Stimulated activated CD8-positive, alpha-beta memory T cell treated with anti-CD3 and anti-CD28 coated beads, Interleukin-4, amount 100 ng/mL, for 4 hours (primary cell): ENCODE data around the gene TREML1.
"Not testable (repeated sequence)": the region's sequence is repeated elsewhere in the genome, so short reads cannot be mapped to it uniquely, and the experiment has no call there.

ENCODE experiments used
- DNase-seq, 2 donors: peaks; one replicate each; pipeline ENCODE4 v3.0.0-alpha.2; 2020; ENCODE audit warnings: low read depth in 2 of 2, low spot score in 1 of 2

TREML1 gene, protein sequence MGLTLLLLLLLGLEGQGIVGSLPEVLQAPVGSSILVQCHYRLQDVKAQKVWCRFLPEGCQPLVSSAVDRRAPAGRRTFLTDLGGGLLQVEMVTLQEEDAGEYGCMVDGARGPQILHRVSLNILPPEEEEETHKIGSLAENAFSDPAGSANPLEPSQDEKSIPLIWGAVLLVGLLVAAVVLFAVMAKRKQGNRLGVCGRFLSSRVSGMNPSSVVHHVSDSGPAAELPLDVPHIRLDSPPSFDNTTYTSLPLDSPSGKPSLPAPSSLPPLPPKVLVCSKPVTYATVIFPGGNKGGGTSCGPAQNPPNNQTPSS

GRCh38 chr6:41153992-41154625 lies at the start of gene TREML1:
TSS of gene TREML1 (minus strand) at chr6:41154347. CDS start at chr6:41154288, 59 bp downstream.
- DNase-seq, result no peak

GRCh38 chr6:41201764-41202173 lies 47.6 kb upstream of the TREML1 start:
- DNase-seq, result no peak

DNA sequence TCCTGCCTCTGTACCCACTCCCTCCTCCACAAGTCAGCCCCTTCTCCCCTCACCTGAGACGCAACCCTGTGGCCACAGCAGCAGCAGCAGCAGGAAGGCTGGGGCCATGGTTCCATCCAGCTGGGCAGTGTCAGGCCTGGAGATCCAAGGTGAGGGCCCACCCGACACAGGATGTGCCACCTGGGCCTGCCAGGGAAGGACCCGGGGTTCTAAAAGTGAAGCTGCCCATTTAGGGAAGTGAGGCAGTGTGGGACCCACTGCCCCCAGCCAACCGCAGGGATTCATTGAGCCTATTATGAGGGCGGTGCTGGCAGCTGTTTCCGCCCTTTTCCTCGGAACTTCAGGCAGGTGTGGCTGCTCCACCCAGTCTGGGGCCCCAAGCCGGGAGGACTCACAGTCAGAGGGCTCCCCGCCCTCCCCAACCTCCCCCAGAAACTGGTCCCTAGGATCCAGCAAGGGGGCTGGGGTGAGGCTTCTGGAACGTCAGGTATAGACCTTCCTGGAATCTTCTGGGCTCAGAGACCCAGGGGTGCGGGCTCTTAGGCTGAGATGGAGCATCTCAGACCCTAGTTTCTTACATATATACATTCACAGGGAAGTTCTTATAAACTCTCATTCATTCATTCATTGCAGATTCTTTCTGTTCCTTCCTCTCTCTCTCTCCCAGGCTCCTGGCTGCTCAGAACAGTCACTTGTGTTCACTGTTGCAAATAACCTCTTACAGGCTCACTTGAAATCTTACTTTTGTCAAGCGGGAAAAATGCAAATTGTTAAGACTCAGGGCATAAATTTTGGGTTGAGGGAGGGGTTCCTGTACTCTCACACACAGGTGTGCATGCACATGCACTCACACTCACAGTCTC lies 47.0 kb upstream of the TREML1 start, which contains the start of gene TREML2:
Gene TREML2, minus strand, starts transcription at position 249 of the 863 bp plus-strand sequence. Its CDS starts 141 bp downstream, at position 108.
- DNase-seq, result no peak

DNA sequence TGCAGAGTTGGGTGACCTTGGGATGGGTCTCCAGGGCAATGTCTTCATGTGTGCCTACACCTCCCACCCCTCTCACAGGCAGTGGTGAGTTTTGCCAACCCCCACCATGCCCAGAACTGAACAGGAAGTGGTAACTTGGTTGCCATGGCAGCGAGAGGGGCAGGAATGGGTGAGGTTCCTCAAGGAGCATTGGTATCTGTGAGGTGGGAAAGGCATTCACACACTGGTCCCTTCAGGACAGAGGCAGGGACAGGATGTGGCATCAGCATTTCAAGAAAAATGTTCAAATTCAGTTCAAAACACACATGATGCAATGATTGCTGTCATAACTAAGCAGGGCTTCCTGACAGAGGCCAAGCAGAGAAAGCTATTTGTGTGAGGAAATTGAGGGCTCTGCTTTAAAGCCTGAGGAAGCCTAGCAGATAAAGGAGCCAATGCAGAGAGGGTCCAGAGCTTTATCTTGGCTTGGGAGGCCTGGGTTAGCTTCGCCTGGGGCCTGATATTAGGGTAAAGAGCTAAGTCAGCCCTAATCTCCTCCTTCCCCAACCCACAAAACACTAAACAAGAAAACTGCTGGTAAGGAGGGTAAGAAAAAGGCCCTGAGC lies 46.3 kb upstream of the TREML1 start:
- no peak for DNase-seq

DNA sequence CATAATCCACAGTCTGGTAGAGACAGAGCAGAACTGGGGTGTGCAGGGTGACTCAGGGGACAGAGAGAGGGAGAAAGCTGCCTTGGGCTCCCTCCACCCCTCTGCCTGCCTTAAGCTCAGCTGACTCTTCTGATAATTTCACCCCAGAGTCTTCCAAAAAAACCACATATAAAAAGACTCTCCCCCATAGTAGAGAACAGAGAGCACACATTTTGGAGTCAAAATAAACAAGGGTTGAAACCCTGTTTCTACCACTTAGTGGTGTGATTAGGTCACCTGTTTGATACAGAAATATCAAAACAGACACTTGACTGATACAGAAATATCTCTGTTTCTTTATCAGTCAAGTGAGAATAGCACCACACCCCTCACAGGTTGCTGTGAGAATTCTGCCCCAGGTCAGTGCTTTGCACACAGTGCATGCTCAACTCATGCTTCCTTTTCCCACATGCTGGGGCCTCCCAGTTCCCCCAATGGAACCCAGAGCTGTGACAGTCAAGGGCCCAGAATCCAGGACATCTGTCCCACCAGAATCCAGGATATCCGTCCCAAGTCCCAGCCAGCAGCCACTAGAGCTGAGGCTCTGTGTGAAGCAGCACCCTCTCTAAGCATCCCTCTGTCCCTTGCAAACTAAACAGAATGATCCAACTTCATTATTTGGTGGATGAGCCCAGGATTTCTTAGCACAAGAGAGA lies 45.6 kb upstream of the TREML1 start:
- DNase-seq, result no peak

GRCh38 chr6:41197234-41197633 lies 43.1 kb upstream of the TREML1 start:
- no peak for DNase-seq

DNA sequence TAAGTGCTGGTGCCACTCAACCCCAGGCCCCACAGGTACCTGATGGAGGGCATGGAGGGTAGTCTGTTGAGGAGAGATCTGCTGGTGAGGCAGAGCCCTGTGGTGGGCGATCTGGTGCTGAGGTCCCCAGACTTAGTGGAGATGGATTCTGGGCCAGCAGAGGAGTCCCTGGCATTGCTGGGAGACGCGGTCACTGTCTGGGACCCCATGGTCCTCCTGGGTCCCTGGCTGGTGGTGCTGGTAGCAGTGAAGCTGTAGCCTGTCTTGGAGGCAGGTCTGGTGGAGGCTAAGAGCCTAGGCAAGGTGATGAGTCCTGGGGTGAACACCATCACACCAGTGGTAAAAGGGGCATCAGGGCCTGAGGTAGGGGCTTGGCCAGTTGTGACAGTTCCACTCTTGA lies 40.2 kb upstream of the TREML1 start:
- no peak for DNase-seq

- DNase-seq, result no peak
Observed at GRCh38 chr6:41193884-41194283, 39.7 kb upstream of the TREML1 start.

GRCh38 chr6:41193171-41193734 lies 39.1 kb upstream of the TREML1 start:
- DNase-seq, result no peak

- no peak for DNase-seq
Observed at GRCh38 chr6:41191569-41191968, 37.4 kb upstream of the TREML1 start.

DNA sequence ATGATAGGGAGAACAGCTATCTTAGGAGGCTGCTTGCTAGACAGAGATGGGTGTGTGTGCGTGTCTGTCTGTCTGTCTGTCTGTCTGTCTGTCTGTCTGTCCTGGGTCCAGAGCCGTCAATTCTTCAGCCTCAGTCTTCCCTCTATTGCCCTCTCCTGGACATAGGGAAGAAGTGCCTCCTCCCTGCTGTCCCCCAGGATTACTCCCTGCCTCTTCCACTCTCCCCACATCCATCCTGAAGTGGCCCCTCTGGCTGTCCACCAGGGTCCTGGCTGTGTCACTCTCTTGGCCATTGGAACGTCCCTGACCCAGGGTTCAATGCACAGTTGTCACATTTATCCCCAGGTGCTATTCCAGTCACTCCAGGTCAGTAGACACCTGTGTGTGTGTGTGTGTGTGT lies 36.6 kb upstream of the TREML1 start:
- DNase-seq, result no peak

GRCh38 chr6:41189967-41190366 lies 35.8 kb upstream of the TREML1 start:
- no peak for DNase-seq

- not testable (repeated sequence) for DNase-seq
Observed at GRCh38 chr6:41189046-41189445, 34.9 kb upstream of the TREML1 start.

GRCh38 chr6:41187924-41188886 lies 34.1 kb upstream of the TREML1 start:
- DNase-seq, result no peak

- no peak for DNase-seq
Observed at GRCh38 chr6:41186031-41186562, 31.9 kb upstream of the TREML1 start.

GRCh38 chr6:41184761-41185160 lies 30.6 kb upstream of the TREML1 start:
- no peak for DNase-seq

DNA sequence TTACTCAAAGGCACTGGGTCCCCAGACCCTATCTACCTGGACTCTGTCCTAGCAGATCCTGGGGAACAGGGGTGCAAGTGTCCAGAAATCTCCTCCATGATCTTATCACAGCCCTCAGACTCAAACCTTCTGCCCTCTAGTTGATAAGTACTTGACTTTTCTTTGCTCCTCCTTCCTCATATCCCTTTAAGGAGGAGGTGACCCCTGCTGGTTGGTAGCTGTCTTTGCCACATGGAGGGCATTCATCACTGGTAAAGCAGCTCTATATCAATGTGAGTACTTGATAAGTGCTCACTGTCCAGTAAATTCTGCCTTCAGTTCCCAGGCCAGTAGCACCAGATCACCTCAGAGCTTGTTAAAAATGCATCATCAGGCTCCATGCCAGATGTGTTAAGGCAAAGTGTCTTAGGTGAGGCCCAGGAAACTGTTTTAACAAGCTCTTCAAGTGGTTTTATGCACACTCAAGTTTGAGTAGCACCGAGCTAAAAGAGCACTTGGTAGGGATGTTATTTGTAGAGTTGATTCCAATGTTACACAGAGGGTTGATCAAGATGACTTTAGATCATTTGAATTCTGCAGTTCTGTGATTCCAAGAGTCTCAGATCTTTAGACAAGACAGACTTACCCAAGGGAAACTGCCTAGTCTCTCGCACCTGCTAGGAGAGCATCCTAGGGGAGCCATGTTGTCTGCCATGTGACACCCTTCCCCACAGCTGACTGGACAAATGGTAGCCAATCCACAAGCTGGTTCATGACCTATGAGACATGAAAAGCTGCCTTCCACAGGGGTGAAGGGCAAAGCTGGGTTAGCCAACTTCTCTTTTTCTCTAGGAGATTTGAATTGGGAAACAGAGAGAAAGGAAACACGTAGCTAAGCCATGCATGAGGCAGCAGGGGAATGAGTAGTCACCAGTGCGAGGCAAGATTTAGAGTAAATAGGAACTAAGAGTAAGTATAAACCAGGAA lies 28.2 kb upstream of the TREML1 start:
- DNase-seq, result no peak

DNA sequence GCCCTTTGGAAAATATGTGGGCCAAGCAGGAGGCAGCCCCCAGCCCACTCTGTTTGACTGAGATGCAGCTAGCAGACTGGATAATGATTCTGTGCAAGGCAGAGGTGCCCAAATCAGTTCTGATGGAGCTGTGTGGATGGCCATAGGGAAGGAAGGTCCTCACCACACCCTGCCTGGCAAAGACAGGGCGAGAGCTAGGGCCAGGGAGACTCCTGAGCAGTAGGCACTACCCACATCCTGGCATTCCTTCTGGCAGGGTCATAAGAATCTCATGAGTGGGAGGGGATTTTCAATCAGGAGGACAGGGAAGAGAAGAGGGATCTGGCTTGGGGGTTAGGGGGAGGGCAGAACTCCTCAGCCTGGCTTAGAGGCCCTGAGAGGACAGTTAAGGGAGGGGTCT lies 27.4 kb upstream of the TREML1 start:
- no peak for DNase-seq
